AG20443 (cell line): ENCODE results near the gene SH3BP5.
A peak's percentile ranks its signal among the peaks of the same experiment; 100 is the strongest.
"Not testable (repeated sequence)": the region's sequence is repeated elsewhere in the genome, so short reads cannot be mapped to it uniquely, and the experiment has no call there.

Source experiments
- DNase-seq: peaks from one replicate; pipeline ENCODE4 v3.0.0; 2012; ENCODE audit warnings: low spot score, mixed read lengths

Gene SH3BP5

GRCh38 chr3:15332405-15333098, at the start of gene SH3BP5:
Gene SH3BP5, minus strand, starts transcription at chr3:15332586. Its CDS starts 178 bp downstream, at chr3:15332408.
- peak; percentile 94 for DNase-seq

- DNase-seq: no peak
Measured at GRCh38 chr3:15380980-15381890, 48.8 kb upstream of the SH3BP5 start.

DNA sequence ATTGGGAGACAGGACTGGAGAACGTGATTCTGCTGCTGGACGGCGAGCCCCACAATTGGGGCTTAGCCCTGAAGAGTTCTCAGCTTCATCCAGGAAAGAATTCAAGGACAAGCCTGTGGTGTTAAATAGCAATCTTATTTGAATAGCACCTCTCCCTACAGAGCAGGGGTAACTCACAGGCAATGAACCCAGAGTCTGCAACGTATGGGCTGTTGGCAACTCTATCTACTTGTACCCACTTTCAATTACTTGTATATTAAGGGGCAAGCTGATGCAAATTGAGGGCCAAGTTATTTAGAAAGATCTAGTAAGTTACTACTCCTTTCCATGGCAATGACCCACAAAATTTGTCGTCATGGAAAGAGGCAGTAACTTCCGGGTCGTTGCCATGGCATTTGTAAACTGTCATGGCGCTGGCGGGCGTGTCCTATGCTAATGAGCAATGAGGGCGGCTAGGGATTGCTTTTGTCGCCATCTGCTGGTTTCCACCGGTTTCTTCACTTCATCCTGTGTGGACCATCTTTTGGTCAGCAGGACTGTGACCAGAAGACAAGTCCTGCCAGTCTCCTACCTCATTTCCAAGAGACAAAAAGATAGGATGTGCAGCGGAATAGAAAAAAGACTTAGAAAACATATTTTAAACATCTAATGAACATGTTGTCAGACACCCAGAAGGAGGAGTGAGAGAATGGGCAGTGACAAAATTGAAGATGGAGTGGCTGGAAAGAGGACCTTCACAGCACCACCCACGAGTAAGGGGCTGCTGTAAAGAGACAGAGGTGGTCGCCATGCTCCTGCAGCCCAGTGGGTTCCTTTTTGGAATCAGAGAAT, 45.8 kb upstream of the SH3BP5 start:
- DNase-seq: peak; percentile 80

GRCh38 chr3:15375461-15376000, 43.1 kb upstream of the SH3BP5 start:
- no peak for DNase-seq

DNA sequence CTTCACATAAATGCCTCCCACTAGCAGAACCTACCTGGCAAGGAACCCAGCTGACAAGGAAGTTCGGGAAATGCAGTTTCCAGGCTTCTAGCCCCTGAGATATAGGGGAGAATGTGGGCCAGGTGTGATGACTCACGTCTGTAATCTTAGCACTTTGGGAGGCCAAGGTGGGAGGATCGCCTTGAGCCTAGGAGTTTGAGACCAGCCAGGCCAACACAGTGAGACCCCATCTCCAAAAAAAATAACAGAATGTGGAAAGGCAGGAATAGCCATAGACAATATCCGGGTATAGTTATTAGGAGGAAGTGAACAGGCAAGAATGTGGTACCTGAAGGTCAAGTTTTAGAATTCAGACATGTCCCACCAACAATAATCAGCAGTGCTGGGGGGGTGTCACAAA, 40.5 kb upstream of the SH3BP5 start:
- DNase-seq: no peak

- DNase-seq: no peak
Measured at GRCh38 chr3:15368561-15369135, 36.3 kb upstream of the SH3BP5 start.

GRCh38 chr3:15367059-15367458, 34.7 kb upstream of the SH3BP5 start:
- DNase-seq: no peak

DNA sequence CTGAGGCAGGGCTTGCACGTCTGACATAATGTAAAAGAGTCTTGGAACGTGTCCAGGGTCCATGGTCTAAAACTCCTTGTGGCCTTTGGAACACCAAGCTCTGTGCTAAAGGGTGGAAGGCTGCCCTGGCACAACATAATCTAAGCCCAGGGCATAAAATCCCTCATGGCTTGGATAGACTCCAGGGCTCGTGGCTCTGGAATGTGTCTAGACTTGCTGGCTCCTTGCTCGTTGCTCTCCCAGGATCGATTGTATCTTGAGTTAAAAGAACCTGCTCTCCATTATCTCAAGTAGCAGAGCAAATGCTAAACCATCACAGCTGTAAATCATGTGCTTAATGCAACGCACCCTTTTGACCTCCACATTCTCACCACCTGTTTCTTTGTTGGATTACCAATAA, 31.7 kb upstream of the SH3BP5 start:
- not testable (repeated sequence) for DNase-seq

- peak; percentile 56 for DNase-seq
Measured at GRCh38 chr3:15361494-15362214, 29.3 kb upstream of the SH3BP5 start.

GRCh38 chr3:15360788-15361493, 28.6 kb upstream of the SH3BP5 start:
- DNase-seq: peak; percentile 55

- DNase-seq: no peak
Measured at GRCh38 chr3:15359677-15360397, 27.5 kb upstream of the SH3BP5 start.

GRCh38 chr3:15356651-15357061, 24.3 kb upstream of the SH3BP5 start:
- DNase-seq: not testable (repeated sequence)

GRCh38 chr3:15356176-15356575, 23.8 kb upstream of the SH3BP5 start:
- peak; percentile 58 for DNase-seq

- DNase-seq: no peak
Measured at GRCh38 chr3:15355086-15355485, 22.7 kb upstream of the SH3BP5 start.

GRCh38 chr3:15354485-15354884, 22.1 kb upstream of the SH3BP5 start:
- DNase-seq: no peak

GRCh38 chr3:15350141-15350540, 17.8 kb upstream of the SH3BP5 start:
- no peak for DNase-seq

GRCh38 chr3:15349438-15349837, 17.1 kb upstream of the SH3BP5 start:
- DNase-seq: not testable (repeated sequence)

- DNase-seq: no peak
Measured at GRCh38 chr3:15348246-15348645, 15.9 kb upstream of the SH3BP5 start.

- no peak for DNase-seq
Measured at GRCh38 chr3:15347737-15348110, 15.3 kb upstream of the SH3BP5 start.
